ENCODE results near the gene HOXB1.

The HOXB1 gene

DNA sequence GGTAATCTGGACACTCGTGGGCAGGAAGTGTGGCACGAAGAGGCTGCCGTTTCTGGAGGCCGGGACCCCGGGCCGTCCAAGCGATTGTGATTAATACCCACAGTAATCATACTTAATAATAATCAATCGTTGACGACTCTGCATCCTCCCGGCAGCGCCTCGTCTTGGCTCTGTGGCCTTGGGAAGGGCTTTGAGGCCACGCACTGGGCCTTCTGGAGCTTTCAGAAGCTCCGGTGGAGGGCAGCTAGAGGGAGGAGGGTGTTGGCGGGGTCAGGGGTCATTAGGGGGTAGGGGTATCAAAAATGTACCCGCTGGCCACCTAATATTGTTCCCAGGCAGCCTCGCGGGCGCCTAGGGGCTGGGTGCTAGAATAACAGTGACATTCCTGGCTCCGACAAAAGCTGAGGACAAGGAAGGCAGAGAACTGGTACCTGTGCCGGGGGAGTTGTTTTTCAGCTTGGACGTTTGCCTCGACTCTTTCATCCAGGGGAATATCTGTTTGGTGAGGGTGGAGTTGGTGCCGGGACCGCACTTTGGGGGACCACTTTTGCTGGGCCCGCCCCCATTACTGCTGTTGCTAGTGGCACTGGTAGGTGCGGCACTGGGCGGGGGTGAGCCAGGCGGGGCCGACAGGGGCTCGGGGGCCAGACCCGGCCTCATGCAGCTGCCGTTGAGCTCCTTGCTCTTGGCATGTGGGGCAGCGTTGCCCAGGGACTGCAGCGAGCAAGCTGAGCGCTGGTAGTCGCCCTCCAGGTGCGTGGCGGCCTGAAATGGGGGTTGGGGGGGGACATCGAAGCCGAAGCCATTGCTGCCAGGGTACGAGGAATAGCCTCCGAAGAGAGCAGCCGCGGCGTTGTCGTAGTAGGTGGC is 21.0 kb upstream of the HOXB1 start:
- TF ChIP-seq, protein P1, sequence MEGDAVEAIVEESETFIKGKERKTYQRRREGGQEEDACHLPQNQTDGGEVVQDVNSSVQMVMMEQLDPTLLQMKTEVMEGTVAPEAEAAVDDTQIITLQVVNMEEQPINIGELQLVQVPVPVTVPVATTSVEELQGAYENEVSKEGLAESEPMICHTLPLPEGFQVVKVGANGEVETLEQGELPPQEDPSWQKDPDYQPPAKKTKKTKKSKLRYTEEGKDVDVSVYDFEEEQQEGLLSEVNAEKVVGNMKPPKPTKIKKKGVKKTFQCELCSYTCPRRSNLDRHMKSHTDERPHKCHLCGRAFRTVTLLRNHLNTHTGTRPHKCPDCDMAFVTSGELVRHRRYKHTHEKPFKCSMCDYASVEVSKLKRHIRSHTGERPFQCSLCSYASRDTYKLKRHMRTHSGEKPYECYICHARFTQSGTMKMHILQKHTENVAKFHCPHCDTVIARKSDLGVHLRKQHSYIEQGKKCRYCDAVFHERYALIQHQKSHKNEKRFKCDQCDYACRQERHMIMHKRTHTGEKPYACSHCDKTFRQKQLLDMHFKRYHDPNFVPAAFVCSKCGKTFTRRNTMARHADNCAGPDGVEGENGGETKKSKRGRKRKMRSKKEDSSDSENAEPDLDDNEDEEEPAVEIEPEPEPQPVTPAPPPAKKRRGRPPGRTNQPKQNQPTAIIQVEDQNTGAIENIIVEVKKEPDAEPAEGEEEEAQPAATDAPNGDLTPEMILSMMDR (IDR thresholded peaks at IDR 0.05; ENCODE audit: low read depth, low read length), result no peak
- no peak for DNase-seq (ENCODE audit: extremely low read depth, low read depth)

GRCh38 chr17:48551214-48551555 is 20.4 kb upstream of the HOXB1 start:
- TF ChIP-seq, protein P1 (IDR thresholded peaks at IDR 0.05; ENCODE audit: low read depth, low read length), result no peak
- no peak for DNase-seq (ENCODE audit: extremely low read depth, low read depth)

DNA sequence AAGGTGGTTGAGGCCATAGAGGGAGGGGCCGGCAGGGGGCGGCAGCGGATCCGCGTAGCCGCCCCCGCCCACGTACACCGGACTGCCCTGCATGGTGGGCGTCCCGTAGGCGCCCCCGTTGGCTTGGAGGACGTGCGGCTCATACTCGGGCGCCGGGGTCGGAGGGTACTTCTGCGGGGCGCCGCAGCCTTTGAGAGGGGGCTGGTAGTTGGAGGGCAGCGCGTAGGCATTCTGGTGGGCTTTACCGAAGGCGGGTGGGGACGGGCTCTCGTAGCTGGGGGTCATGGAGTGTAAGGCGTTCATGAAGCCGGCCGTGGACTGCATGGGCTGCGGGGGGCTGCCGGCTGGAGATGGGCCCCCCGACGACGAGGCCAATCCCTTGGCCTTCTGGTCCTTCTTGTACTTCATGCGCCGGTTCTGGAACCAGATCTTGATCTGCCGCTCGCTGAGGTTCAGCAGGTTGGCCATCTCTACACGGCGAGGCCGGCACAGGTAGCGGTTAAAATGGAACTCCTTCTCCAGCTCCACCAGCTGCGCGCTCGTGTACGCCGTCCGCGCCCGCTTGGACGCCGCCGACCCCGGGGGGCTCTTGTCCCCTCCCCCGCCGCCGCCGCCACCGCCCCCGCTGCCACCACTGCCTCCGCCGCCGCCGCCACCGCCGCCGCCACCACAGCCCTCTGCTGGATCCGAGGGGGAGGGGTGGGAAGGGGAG is 19.8 kb upstream of the HOXB1 start:
- TF ChIP-seq, protein P1 (IDR thresholded peaks at IDR 0.05; ENCODE audit: low read depth, low read length), result no peak
- no peak for DNase-seq (ENCODE audit: extremely low read depth, low read depth)

DNA sequence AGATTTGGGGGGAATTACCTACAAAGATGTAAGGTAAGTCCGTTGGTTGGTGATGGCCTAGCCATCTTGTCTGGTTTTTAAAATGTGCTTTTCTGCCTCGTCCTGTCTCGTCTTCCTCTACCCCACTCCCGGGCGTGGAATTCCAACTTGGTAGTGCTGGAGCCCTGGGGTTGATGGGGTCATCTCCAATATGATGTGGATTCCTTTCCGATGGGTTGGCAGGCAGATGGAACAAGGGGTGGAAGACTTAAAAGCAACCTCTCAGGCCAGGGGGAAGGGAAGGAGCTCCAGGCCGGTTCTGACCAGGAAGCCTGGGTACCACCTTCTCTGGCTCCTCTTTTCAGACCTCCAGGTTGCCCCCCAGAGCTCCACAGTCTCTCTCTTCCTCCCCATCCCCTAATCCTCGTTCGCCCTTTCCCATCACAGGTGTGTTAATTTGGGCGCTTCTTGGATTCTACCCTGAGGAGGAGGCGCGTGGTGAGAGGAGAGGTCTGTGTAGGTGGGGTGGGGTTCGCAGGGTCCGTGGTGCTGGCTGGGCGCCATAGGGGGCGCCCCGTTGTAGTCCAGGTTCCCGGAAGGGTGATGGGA is 19.2 kb upstream of the HOXB1 start:
- TF ChIP-seq, protein P1 (IDR thresholded peaks at IDR 0.05; ENCODE audit: low read depth, low read length), result no peak
- no peak for DNase-seq (ENCODE audit: extremely low read depth, low read depth)

- DNase-seq (ENCODE audit: extremely low read depth, low read depth), result no peak
- TF ChIP-seq, protein P1 (IDR thresholded peaks at IDR 0.05; ENCODE audit: low read depth, low read length), result no peak
Measured at GRCh38 chr17:48549281-48549630, 18.4 kb upstream of the HOXB1 start.

GRCh38 chr17:48548523-48549280 is 17.9 kb upstream of the HOXB1 start:
- TF ChIP-seq, protein P1 (IDR thresholded peaks at IDR 0.05; ENCODE audit: low read depth, low read length), result no peak
- no peak for DNase-seq (ENCODE audit: extremely low read depth, low read depth)

Data from AG09319 (cell line).